Lower leg skin (tissue), 3 donors: ENCODE data around the gene SCUBE1.

ENCODE experiments used
- POLR2A ChIP-seq, 2 donors: fragments of 450-650 bp; IDR thresholded peaks; one replicate each; pipeline ENCODE4 v1.6.1; 2016 to 2017; ENCODE audit warnings: antibody characterized with exemption in 2 of 2, mild to moderate bottlenecking in 1 of 2, moderate library complexity in 1 of 2
- TF ChIP-seq, protein P1 (sequence below), 3 donors: fragments of 450-650 bp; IDR thresholded peaks; one replicate each; pipeline ENCODE4 v1.5.1; 2016; ENCODE audit warnings: antibody characterized with exemption in 3 of 3, mild to moderate bottlenecking in 3 of 3, moderate library complexity in 2 of 3

DNA sequence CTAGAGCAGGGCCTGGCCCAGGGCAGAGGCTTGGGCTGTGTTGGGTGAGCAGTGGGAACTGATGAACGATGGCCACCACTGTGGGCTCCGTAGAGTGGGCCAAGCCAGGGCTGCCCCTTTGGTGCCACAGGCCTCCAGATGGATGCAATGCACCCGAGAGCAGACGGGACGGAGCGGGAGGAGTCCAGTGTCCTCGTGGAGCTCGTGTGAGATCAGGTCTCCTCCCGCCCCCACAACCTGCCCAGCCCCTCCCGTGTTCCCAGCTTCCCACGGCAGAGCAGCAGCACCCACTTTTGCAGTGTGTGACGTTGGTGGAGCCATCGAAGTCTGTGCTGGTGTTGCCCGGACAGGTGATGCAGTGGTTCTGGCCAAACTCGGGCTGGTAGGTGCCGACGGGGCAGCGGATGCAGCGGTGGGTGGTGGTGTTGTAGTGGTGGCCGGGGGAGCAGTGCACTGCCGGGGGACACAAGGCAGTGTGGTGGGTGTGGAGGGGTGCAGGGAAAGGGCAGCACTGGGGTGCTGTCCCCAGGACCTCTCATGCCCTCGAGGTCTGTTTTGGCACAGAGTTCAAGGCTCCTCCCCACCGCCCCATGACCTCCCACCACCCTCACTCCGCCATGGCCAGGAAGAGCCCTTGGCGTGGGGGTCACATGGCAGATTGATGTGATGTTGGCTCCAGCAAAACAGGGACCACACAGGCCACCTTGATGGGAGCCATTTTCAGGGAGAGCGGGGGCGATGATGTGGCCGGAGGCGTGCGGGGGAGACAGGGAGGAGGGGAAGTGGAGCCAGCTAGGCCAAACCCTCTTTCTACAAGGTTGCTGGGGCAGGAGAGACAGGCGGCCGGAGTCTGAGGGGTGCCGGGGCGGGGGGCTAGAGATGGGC lies 132.3 kb downstream of the SCUBE1 start:
- TF ChIP-seq POLR2A (IDR thresholded peaks at IDR 0.05) = no peak
- TF ChIP-seq, protein P1, sequence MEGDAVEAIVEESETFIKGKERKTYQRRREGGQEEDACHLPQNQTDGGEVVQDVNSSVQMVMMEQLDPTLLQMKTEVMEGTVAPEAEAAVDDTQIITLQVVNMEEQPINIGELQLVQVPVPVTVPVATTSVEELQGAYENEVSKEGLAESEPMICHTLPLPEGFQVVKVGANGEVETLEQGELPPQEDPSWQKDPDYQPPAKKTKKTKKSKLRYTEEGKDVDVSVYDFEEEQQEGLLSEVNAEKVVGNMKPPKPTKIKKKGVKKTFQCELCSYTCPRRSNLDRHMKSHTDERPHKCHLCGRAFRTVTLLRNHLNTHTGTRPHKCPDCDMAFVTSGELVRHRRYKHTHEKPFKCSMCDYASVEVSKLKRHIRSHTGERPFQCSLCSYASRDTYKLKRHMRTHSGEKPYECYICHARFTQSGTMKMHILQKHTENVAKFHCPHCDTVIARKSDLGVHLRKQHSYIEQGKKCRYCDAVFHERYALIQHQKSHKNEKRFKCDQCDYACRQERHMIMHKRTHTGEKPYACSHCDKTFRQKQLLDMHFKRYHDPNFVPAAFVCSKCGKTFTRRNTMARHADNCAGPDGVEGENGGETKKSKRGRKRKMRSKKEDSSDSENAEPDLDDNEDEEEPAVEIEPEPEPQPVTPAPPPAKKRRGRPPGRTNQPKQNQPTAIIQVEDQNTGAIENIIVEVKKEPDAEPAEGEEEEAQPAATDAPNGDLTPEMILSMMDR (IDR thresholded peaks at IDR 0.05) = no peak
